Measurements from ENCODE around the gene FAM170B. TPM values are rescaled to one million over a fixed set of nuclear protein-coding genes. Genes with fewer than 3 reads are reported as not detected.

FAM170B gene
- total RNA-seq, 1 experiment from 2014 or later = not detected

DNA sequence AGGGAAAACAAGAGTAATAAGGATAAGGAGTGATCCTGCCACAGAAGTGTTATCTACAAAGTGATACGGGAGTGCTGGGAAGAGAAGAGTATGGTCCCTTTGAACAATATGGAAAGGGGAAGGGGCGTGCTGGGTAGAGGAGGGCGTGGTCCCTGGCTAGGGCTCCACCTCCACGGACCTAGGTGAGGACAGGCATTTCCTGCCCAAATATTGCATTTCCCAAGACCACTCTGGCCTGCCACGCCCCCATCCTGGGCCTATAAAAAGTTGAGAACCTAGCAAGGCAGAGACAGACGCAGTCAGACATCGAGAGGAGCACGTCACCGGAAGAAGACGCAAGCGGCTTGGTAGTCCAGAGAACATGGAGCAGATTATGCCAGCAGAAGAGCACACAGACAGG lies 41.3 kb downstream of the FAM170B start:
- in situ Hi-C loops (cut with HindIII; ENCODE audit: low pct_unique_long_range_greater_than_20kb, low sequenced_read_pairs) = no loop called here
- no peak for DNase-seq (ENCODE audit: low read depth)

- DNase-seq (ENCODE audit: low read depth) = no peak
- in situ Hi-C loops (cut with HindIII; ENCODE audit: low pct_unique_long_range_greater_than_20kb, low sequenced_read_pairs) = no loop called here
Measured at GRCh38 chr10:49091450-49092210, 42.2 kb downstream of the FAM170B start.

- in situ Hi-C loops (cut with HindIII; ENCODE audit: low pct_unique_long_range_greater_than_20kb, low sequenced_read_pairs) = no loop called here
- DNase-seq (ENCODE audit: low read depth) = no peak
Measured at GRCh38 chr10:49090696-49091380, 43.0 kb downstream of the FAM170B start.

- in situ Hi-C loops (cut with HindIII; ENCODE audit: low pct_unique_long_range_greater_than_20kb, low sequenced_read_pairs) = no loop called here
- no peak for DNase-seq (ENCODE audit: low read depth)
Measured at GRCh38 chr10:49090189-49090575, 43.6 kb downstream of the FAM170B start.

DNA sequence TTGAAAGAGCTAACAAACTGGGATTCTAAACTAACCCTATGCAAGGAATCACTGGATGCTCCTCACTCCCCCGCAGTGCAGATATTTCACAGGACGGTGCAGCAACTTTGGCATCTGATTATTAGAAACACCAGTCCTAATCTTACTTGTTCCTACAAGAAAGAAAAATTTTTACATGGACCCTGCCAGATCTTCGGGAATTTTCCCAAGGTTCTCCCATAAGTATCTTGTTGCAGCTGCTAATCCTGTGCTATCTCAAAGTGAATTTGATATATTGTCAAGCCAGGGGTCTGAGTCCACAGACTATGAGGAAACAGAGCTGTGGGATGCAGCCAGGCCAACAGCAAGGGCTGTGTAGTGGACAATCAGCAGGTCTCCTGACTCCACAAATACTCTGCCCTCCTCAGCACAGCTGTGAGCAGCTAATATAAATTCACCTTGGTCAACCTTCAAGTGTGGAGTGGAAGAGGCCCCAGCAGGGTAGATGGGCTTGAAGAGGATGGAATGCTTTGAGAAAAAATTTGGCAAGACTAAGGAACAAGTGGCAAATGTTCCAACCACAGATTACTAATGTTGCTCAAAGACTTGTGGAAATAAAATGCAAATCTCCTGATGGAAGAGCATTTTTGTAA lies 44.1 kb downstream of the FAM170B start:
- in situ Hi-C loops (cut with HindIII; ENCODE audit: low pct_unique_long_range_greater_than_20kb, low sequenced_read_pairs) = no loop called here
- no peak for DNase-seq (ENCODE audit: low read depth)

GRCh38 chr10:49089152-49089551 lies 44.7 kb downstream of the FAM170B start:
- no peak for DNase-seq (ENCODE audit: low read depth)
- in situ Hi-C loops (cut with HindIII; ENCODE audit: low pct_unique_long_range_greater_than_20kb, low sequenced_read_pairs) = no loop called here

- no peak for DNase-seq (ENCODE audit: low read depth)
- in situ Hi-C loops (cut with HindIII; ENCODE audit: low pct_unique_long_range_greater_than_20kb, low sequenced_read_pairs) = no loop called here
Measured at GRCh38 chr10:49086889-49087288, 46.9 kb downstream of the FAM170B start.

GRCh38 chr10:49083261-49083660 lies 50.6 kb downstream of the FAM170B start:
- in situ Hi-C loops (cut with HindIII; ENCODE audit: low pct_unique_long_range_greater_than_20kb, low sequenced_read_pairs) = no loop called here
- no peak for DNase-seq (ENCODE audit: low read depth)

DNA sequence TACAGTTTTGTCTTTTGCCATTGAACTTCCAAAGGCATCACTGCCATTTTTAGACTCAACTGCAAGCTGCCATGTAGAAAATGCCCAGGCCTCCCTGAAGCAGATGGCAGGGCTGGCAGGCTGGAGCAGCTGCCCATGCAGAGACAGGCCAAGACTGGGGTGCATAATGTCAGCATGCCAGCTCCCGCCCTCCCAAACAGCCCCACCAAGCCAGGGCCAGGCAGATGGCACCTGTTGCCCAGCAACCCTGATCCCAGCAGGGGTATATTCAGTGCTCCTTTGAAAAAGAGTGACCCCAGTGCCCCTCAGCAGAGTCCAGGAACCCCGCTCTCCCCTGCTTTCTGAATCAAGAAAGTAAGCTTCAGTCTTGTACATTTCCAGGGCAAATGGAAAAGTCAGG lies 51.1 kb downstream of the FAM170B start:
- in situ Hi-C loops (cut with HindIII; ENCODE audit: low pct_unique_long_range_greater_than_20kb, low sequenced_read_pairs) = no loop called here
- DNase-seq (ENCODE audit: low read depth) = no peak

- in situ Hi-C loops (cut with HindIII; ENCODE audit: low pct_unique_long_range_greater_than_20kb, low sequenced_read_pairs) = no loop called here
- DNase-seq (ENCODE audit: low read depth) = no peak
Measured at GRCh38 chr10:49081547-49082275, 52.1 kb downstream of the FAM170B start.

Other genes starting within 250 kb of the FAM170B start
- gene LRRC18, start 194.2 kb downstream of the FAM170B start, total RNA-seq (2014; rRNA removed; shearing (Covaris generic); ENCODE audit: low replicate concordance) = not detected in 2 replicates
- gene VSTM4, start 18.5 kb downstream of the FAM170B start, total RNA-seq (2014; rRNA removed; shearing (Covaris generic); ENCODE audit: low replicate concordance) = 1.7 and 2.1 TPM in 2 replicates
- gene TMEM273, start 54.4 kb upstream of the FAM170B start, total RNA-seq (2014; rRNA removed; shearing (Covaris generic); ENCODE audit: low replicate concordance) = 2.8 and 8.9 TPM in 2 replicates
- not detected in 2 replicates for gene C10orf71, start 165.1 kb upstream of the FAM170B start, total RNA-seq (2014; rRNA removed; shearing (Covaris generic); ENCODE audit: low replicate concordance)

Data from Caki2 (cell line).